IMR-90 (cell line): ENCODE results near the gene TPD52L2. TPM values are rescaled to one million over a fixed set of nuclear protein-coding genes. Genes with fewer than 3 reads are reported as not detected.

ENCODE experiments used
- ATAC-seq: fragments of 200-7000 bp; cut with Tn5 transposase; 2 replicates; pipeline ENCODE4 v1.9.1; 2020; ENCODE audit warnings: low read depth, mild to moderate bottlenecking, moderate library complexity
- BruUV-seq: library from RNA; stranded (reverse); fragments of 400-500 nt; replicated peaks from 2 replicates; lab custom pipeline; 2021; lab: Mats Ljungman, UMichigan
- CTCF ChIA-PET: fragments of 300-600 bp; formaldehyde crosslinking; extraction: SDS; loops from one replicate; lab custom pipeline; 2021; ENCODE audit warnings: antibody characterized with exemption; lab: Yijun Ruan, JAX
- POLR2A ChIA-PET: fragments of 300-600 bp; sonication (Branson Sonifier 250); formaldehyde crosslinking; loops from one replicate; lab custom pipeline; 2022; ENCODE audit warnings: antibody characterized with exemption; ENCODE audit not compliant: unreplicated experiment; lab: Charles Lee
- DNase-seq: peaks from one replicate; pipeline ENCODE4 v3.0.0; 2013
- H2AFZ ChIP-seq: replicated peaks from 2 replicates; pipeline ENCODE3; 2013; ENCODE audit warnings: low read length, mild to moderate bottlenecking; ENCODE audit not compliant: poor library complexity
- H2AK5ac ChIP-seq: 2 replicates; pipeline ENCODE4 v1.6.1; 2013; ENCODE audit warnings: low read depth, low read length, inconsistent platforms
- H2AK9ac ChIP-seq: replicated peaks from 2 replicates; pipeline ENCODE3; 2013; ENCODE audit warnings: mild to moderate bottlenecking, low read depth, low read length, moderate library complexity; ENCODE audit not compliant: poor library complexity
- H2BK120ac ChIP-seq: 2 replicates; pipeline ENCODE4 v1.6.1; 2013; ENCODE audit warnings: low read depth, low read length, inconsistent platforms
- H2BK15ac ChIP-seq: 3 replicates; pipeline ENCODE4 v1.6.1; 2013; ENCODE audit warnings: low read depth, low read length, inconsistent platforms
- H2BK20ac ChIP-seq: 2 replicates; pipeline ENCODE4 v1.6.1; 2013; ENCODE audit warnings: low read depth, mild to moderate bottlenecking, inconsistent platforms, low read length, moderate library complexity
- H2BK5ac ChIP-seq: 2 replicates; pipeline ENCODE4 v1.6.1; 2013; ENCODE audit warnings: mild to moderate bottlenecking, low read depth, low read length, inconsistent platforms; ENCODE audit not compliant: poor library complexity, severe bottlenecking
- H3K14ac ChIP-seq: replicated peaks from 2 replicates; pipeline ENCODE4 v1.6.1; 2013; ENCODE audit warnings: low read depth, low read length, inconsistent platforms
- H3K18ac ChIP-seq: 2 replicates; pipeline ENCODE4 v1.6.1; 2013; ENCODE audit warnings: low read depth, low read length, control low read depth
- H3K23ac ChIP-seq: 2 replicates; pipeline ENCODE4 v1.6.1; 2013; ENCODE audit warnings: low read depth, low read length, inconsistent platforms
- H3K27ac ChIP-seq: 2 replicates; pipeline ENCODE4 v1.5.1; 2013; ENCODE audit warnings: mild to moderate bottlenecking, control low read depth, low read length; ENCODE audit not compliant: insufficient read depth
- H3K27me3 ChIP-seq: 2 replicates; pipeline ENCODE4 v1.6.1; 2013; ENCODE audit warnings: low read length; ENCODE audit not compliant: control insufficient read depth, insufficient read depth
- H3K36me3 ChIP-seq: 2 replicates; pipeline ENCODE4 v1.6.1; 2013; ENCODE audit warnings: low read length, mixed read lengths; ENCODE audit not compliant: control insufficient read depth, insufficient read depth
- H3K4ac ChIP-seq: 2 replicates; pipeline ENCODE4 v1.6.1; 2013; ENCODE audit warnings: low read depth, low read length, inconsistent platforms
- H3K4me1 ChIP-seq: 2 replicates; pipeline ENCODE4 v1.6.1; 2013; ENCODE audit warnings: low read length, mixed read lengths; ENCODE audit not compliant: control insufficient read depth, insufficient read depth
- H3K4me2 ChIP-seq: 2 replicates; pipeline ENCODE4 v1.6.1; 2013; ENCODE audit warnings: low read depth, mild to moderate bottlenecking, control low read depth, low read length, moderate library complexity
- H3K4me3 ChIP-seq: 2 replicates; pipeline ENCODE4 v1.5.1; 2013; ENCODE audit warnings: low read depth, mild to moderate bottlenecking, control low read depth, low read length, moderate library complexity; ENCODE audit not compliant: insufficient read depth
- H3K56ac ChIP-seq: 2 replicates; pipeline ENCODE4 v1.6.1; 2013; ENCODE audit warnings: low read length, inconsistent platforms; ENCODE audit not compliant: insufficient read depth; ENCODE audit errors: extremely low read depth
- H3K79me1 ChIP-seq, 2 experiments: 2 replicates each; pipeline ENCODE4 v1.6.1; 2013; ENCODE audit warnings: low read length in 2 of 2, inconsistent platforms in 1 of 2, low read depth in 1 of 2
- H3K9ac ChIP-seq: 2 replicates; pipeline ENCODE4 v1.6.1; 2013; ENCODE audit warnings: low read depth, low read length, control low read depth
- H3K9me1 ChIP-seq: 2 replicates; pipeline ENCODE4 v1.6.1; 2013; ENCODE audit warnings: low read length, inconsistent platforms; ENCODE audit not compliant: insufficient read depth
- H3K9me3 ChIP-seq: 2 replicates; pipeline ENCODE4 v1.6.1; 2013; ENCODE audit warnings: low read length; ENCODE audit not compliant: control insufficient read depth, insufficient read depth
- H4K20me1 ChIP-seq: 2 replicates; pipeline ENCODE4 v1.6.1; 2013; ENCODE audit warnings: low read length, inconsistent platforms; ENCODE audit not compliant: insufficient read depth
- H4K5ac ChIP-seq: 2 replicates; pipeline ENCODE4 v1.6.1; 2013; ENCODE audit warnings: mild to moderate bottlenecking, low read depth, low read length, control low read depth
- H4K8ac ChIP-seq, 2 experiments: 2 replicates each; pipeline ENCODE4 v1.6.1; 2013; ENCODE audit warnings: low read depth in 2 of 2, low read length in 2 of 2, control low read depth in 1 of 2, inconsistent platforms in 1 of 2
- H4K91ac ChIP-seq: 2 replicates; pipeline ENCODE4 v1.6.1; 2013; ENCODE audit warnings: low read depth, low read length, inconsistent platforms; ENCODE audit not compliant: insufficient read depth
- BHLHE40 ChIP-seq: fragments of 150-350 bp; IDR thresholded peaks from 2 replicates; pipeline ENCODE4 v1.6.1; 2016; ENCODE audit warnings: mild to moderate bottlenecking, low read depth, low read length
- MAFK ChIP-seq: IDR thresholded peaks from 2 replicates; pipeline ENCODE4 v1.6.1; 2012; ENCODE audit warnings: low read depth, low read length, improper control_type of control experiment
- MAZ ChIP-seq: IDR thresholded peaks from 2 replicates; pipeline ENCODE4 v1.6.1; 2012; ENCODE audit warnings: low read depth, mild to moderate bottlenecking, low read length, improper control_type of control experiment, moderate library complexity, borderline replicate concordance
- MXI1 ChIP-seq: IDR thresholded peaks from 2 replicates; pipeline ENCODE4 v1.6.1; 2012; ENCODE audit warnings: low read depth, mild to moderate bottlenecking, low read length, moderate library complexity, borderline replicate concordance
- NFE2L2 ChIP-seq: fragments of 150-350 bp; IDR thresholded peaks from 2 replicates; pipeline ENCODE4 v1.6.1; 2016; ENCODE audit warnings: low read depth, mild to moderate bottlenecking, low read length
- WGBS, 2 experiments: methylation state at CpG; one replicate each; pipeline versions ENCODE4 v1.1.5 to v1.1.7; 2013; ENCODE audit warnings: missing lambda C conversion rate in 2 of 2; ENCODE audit not compliant: insufficient read length in 1 of 2; ENCODE audit errors: extremely low coverage in 2 of 2; 5-methylcytosine and 5-hydroxymethylcytosine counted together
- dilution Hi-C: fragments of 300-500 bp; cut with HindIII; formaldehyde crosslinking; loops from one replicate; pipeline ENCODE4 v1.14.3; 2018; ENCODE audit warnings: low sequenced_read_pairs; ENCODE audit not compliant: unreplicated experiment
- in situ Hi-C: fragments of 300-500 bp; cut with MboI; formaldehyde crosslinking; loops from 3 replicates; pipeline ENCODE4 v1.14.3; 2019; ENCODE audit warnings: low sequenced_read_pairs, inconsistent platforms, mixed read lengths
- intact Hi-C: fragments of 100-400 bp; cut with micrococcal nuclease; formaldehyde crosslinking; loops from 2 replicates; pipeline ENCODE4 v1.10.0; 2022
- polyA plus RNA-seq, 3 experiments: library from polyadenylated mRNA; depleted of rRNA; stranded (reverse); fragments of >200 nt; gene quantifications; 2 replicates each; pipeline ENCODE4 v1.2.3, GENCODE V29; 2012; ENCODE audit warnings: low replicate concordance in 1 of 3
- total RNA-seq: library from RNA; depleted of rRNA; stranded (reverse); fragments of >200 nt; gene quantifications from 2 replicates; pipeline ENCODE4 v1.2.3, GENCODE V29; 2012
- TF ChIP-seq, protein P1 (sequence below): conservative IDR thresholded peaks from 2 replicates; pipeline ENCODE4 v1.5.1; 2012; ENCODE audit warnings: mild to moderate bottlenecking, low read depth, low read length, improper control_type of control experiment

The TPD52L2 gene
- total and polyA plus RNA-seq, 2 of the 4 experiments (the other 2 are of a cell fraction): 113 to 189 TPM

DNA sequence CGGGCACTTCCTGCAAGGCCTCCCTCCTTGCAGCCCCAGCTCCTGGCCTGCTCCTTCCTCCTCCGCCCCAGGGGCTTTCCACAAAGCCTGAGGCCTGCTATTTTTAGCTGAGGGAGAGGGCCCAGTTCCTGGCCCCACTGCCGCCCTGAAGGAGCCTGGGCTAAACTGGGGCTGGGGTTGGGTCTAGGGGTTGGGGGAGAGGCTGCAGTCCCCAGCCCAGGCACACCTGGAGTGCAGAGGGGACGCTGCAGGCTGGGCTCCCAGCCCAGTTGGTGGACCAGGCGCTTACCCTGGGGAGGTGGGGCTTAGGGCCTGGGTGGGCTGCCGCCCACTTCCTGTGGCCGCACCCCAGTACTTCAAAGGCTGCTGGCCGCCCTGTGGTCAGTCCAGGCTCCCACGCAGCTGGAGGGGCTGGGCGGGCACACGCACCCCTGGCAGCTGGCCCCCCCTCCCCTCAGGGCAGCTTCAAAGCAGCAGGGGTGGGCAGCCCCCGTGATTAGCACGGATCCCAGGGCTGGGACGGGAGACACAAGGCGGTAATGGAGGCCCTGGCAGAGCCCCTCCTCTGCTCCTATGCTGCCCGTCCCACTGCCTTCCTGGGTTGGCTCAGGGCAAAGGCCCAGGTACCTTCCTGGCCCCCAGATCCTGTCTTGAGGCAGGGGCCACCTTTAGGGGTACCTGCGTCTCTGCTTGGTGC is 10.9 kb upstream of the TPD52L2 start:
- peak overlapping the region; percentile 16; the same call in 1 of the 2 replicates for H3K23ac ChIP-seq
- H2BK15ac ChIP-seq: no peak overlapping the region
- no peak overlapping the region for H3K18ac ChIP-seq
- H3K4me1 ChIP-seq: peaks cover 27% of the 10 kb centered on the region
- H3K9ac ChIP-seq: no peak overlapping the region
- DNase-seq (no peak), ATAC-seq (no peak)
- no peak overlapping the region for H2BK5ac ChIP-seq
- in situ Hi-C loops: no loop called here
- no peak overlapping the region for H4K91ac ChIP-seq
- H3K36me3 ChIP-seq: no peaks in the 10 kb centered on the region
- peak overlapping the region; percentile 78 for H2AK9ac ChIP-seq
- POLR2A ChIA-PET: no interaction called here
- H4K20me1 ChIP-seq: no peaks in the 10 kb centered on the region; the same call in 1 of the 2 replicates
- H3K14ac ChIP-seq: peak overlapping the region; percentile 65; the same call in 1 of the 2 replicates
- H3K4me3 ChIP-seq: no peak overlapping the region
- CTCF ChIA-PET: no interaction called here
- no peak overlapping the region for H3K56ac ChIP-seq
- no TSS peak for BruUV-seq
- H3K9me3 ChIP-seq: no peaks in the 10 kb centered on the region
- peak overlapping the region; percentile 22 for H3K4ac ChIP-seq
- H3K27me3 ChIP-seq: no peaks in the 10 kb centered on the region; the same call in 1 of the 2 replicates
- H2BK20ac ChIP-seq: no peak overlapping the region
- WGBS, 2 experiments: 57% methylated on average over 1 of the region's 17 CpGs; no CpG with 5 or more reads in 1 of the 2 experiments
- peak overlapping the region; percentile 50; the same call in 1 of the 2 replicates for H2AK5ac ChIP-seq
- peak overlapping the region; percentile 21 to 33; a peak in 2 of 4 replicates for H4K8ac ChIP-seq
- peak overlapping the region; percentile 60 for H4K5ac ChIP-seq
- H3K4me2 ChIP-seq: no peak overlapping the region
- dilution Hi-C loops: no loop called here
- H3K27ac ChIP-seq: no peak overlapping the region
- H3K9me1 ChIP-seq: no peaks in the 10 kb centered on the region
- H2BK120ac ChIP-seq: peak overlapping the region; percentile 15; the same call in 1 of the 2 replicates
- H2AFZ ChIP-seq: peak overlapping the region; percentile 78
- intact Hi-C loops: no loop called here
- H3K79me1 ChIP-seq: no peaks in the 10 kb centered on the region
- TF ChIP-seq NFE2L2 (no peak), BHLHE40 (no peak), MAZ (peak; percentile 8; the same call in 1 of the 2 replicates), MXI1 (no peak), MAFK (no peak)
- TF ChIP-seq, protein P1, sequence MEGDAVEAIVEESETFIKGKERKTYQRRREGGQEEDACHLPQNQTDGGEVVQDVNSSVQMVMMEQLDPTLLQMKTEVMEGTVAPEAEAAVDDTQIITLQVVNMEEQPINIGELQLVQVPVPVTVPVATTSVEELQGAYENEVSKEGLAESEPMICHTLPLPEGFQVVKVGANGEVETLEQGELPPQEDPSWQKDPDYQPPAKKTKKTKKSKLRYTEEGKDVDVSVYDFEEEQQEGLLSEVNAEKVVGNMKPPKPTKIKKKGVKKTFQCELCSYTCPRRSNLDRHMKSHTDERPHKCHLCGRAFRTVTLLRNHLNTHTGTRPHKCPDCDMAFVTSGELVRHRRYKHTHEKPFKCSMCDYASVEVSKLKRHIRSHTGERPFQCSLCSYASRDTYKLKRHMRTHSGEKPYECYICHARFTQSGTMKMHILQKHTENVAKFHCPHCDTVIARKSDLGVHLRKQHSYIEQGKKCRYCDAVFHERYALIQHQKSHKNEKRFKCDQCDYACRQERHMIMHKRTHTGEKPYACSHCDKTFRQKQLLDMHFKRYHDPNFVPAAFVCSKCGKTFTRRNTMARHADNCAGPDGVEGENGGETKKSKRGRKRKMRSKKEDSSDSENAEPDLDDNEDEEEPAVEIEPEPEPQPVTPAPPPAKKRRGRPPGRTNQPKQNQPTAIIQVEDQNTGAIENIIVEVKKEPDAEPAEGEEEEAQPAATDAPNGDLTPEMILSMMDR: no peak
